ENCODE data around the gene SRSF8. TPM values are rescaled to one million over a fixed set of nuclear protein-coding genes. Genes with fewer than 3 reads are reported as not detected.
"Not testable (repeated sequence)": the region's sequence is repeated elsewhere in the genome, so short reads cannot be mapped to it uniquely, and the experiment has no call there.

SRSF8 gene
- total and polyA plus RNA-seq, 9 donors = 18.8 to 49.7 (median 42.7) TPM

DNA sequence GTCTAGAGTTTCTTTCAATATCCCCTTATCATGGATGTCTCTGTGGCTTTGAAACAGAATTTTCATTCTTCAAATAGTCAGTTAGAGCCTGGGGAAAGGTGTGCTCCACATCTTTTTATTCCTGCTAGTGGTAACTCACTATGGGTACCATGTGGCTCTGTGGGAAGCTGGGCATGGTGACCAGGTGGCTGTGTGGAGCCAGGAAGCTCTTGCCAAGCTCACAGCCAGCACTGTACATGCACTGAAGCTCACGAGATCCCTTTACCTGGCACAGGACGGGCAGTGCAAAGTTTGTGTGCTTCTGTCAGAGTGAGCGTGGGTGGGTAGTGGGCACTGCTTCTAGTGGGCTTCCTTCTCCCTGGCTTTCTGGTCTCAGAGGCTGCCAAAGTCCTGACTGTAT, 23.8 kb upstream of the SRSF8 start:
- WGBS (ENCODE audit: insufficient coverage) = 92% methylated on average over 2 of the region's 3 CpGs
- Histone ChIP-seq H3K4me3 (ENCODE audit: low read length) (no peak overlapping the region), H3K9me3 (replicated peaks; ENCODE audit: control insufficient read depth, low read depth, low read length) (no peaks in the 10 kb centered on the region), H3K27ac (ENCODE audit: low read length) (no peak overlapping the region), H3K4me1 (ENCODE audit: control insufficient read depth, insufficient read depth, low read length) (no peaks in the 10 kb centered on the region), H3K27me3 (ENCODE audit: control insufficient read depth, insufficient read depth, low read length) (peaks cover 18% of the 10 kb centered on the region), H3K36me3 (ENCODE audit: control insufficient read depth, insufficient read depth, low read length) (no peaks in the 10 kb centered on the region)
- DNase-seq = no peak

DNA sequence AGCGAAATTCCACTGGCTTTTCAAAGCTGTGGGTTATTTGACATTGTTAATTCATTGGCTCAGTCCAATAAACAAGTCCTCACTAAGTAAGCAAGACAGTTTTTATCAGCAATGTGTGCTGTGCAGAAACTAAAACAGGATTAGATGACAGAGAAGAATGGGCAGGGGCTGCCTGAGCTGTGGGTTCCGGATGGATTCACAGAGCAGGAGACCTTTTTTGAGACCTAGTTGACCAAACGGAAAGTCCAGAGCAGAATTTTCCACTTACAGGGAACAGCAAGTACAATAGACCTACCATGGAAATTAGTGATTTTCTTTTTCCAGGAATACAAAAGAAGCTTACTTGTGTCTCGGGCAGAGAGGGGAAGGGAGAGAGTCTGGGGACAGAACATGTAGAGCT, 22.7 kb upstream of the SRSF8 start:
- Histone ChIP-seq H3K4me3 (ENCODE audit: low read length) (no peak overlapping the region), H3K36me3 (ENCODE audit: control insufficient read depth, insufficient read depth, low read length) (no peaks in the 10 kb centered on the region), H3K9me3 (replicated peaks; ENCODE audit: control insufficient read depth, low read depth, low read length) (no peaks in the 10 kb centered on the region), H3K27me3 (ENCODE audit: control insufficient read depth, insufficient read depth, low read length) (peaks cover 15% of the 10 kb centered on the region), H3K27ac (ENCODE audit: low read length) (no peak overlapping the region), H3K4me1 (ENCODE audit: control insufficient read depth, insufficient read depth, low read length) (no peaks in the 10 kb centered on the region)
- DNase-seq = no peak
- WGBS (ENCODE audit: insufficient coverage) = 65% methylated on average over 2 of the region's 4 CpGs

DNA sequence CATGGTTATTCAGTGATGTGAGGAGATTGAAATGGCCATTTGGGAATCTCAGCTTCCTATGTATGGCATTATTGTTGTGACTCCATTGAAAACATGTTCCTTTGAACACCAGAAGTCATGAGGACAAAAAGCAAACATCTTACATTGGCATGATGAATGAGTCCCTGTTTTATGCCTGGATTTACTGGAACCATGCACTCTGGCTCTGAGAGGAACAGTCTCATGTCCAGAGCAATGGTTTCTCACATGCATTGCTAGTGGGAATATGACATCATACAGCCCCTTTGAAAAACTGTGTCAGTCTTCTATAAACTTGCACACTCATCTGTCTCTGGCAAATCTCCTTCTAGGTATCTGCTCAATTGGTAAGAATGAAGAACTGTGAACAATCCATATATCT, 20.9 kb upstream of the SRSF8 start:
- no peak overlapping the region for H3K27ac ChIP-seq (ENCODE audit: low read length)
- H3K4me3 ChIP-seq (ENCODE audit: low read length) = no peak overlapping the region
- DNase-seq = no peak
- no peaks in the 10 kb centered on the region for H3K4me1 ChIP-seq (ENCODE audit: control insufficient read depth, insufficient read depth, low read length)
- no peaks in the 10 kb centered on the region for H3K36me3 ChIP-seq (ENCODE audit: control insufficient read depth, insufficient read depth, low read length)
- peaks cover 15% of the 10 kb centered on the region for H3K27me3 ChIP-seq (ENCODE audit: control insufficient read depth, insufficient read depth, low read length)
- no peaks in the 10 kb centered on the region for H3K9me3 ChIP-seq (replicated peaks; ENCODE audit: control insufficient read depth, low read depth, low read length)

DNA sequence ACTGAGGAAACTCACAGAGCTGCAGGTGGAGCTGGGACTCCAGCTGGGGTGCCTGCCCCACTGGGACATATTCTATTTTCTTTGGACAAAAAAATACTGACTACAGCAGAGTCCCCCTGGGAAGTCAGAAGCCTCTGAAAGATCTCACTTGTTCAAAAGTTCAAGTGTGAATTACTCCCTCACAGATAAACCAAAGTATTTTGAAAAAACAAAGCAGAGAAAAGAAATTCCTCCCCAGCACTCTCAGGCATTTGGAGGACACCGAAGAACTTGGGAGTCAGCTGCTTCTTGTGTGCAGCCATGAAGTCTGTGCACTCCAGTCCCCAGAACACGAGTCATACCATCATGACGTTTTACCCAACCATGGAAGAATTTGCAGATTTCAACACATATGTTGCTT, 17.6 kb upstream of the SRSF8 start, which contains the start of gene KDM4F:
Gene KDM4F (plus strand): TSS at position 301 of the 400 bp plus-strand sequence.
- not testable (repeated sequence) for H3K27ac ChIP-seq (ENCODE audit: low read length); H3K4me3 ChIP-seq (ENCODE audit: low read length); H3K36me3 ChIP-seq (ENCODE audit: control insufficient read depth, insufficient read depth, low read length); H3K27me3 ChIP-seq (ENCODE audit: control insufficient read depth, insufficient read depth, low read length); H3K4me1 ChIP-seq (ENCODE audit: control insufficient read depth, insufficient read depth, low read length); H3K9me3 ChIP-seq (replicated peaks; ENCODE audit: control insufficient read depth, low read depth, low read length); DNase-seq
- WGBS (ENCODE audit: insufficient coverage) = no CpG with 5 or more reads among the region's 3 CpGs

DNA sequence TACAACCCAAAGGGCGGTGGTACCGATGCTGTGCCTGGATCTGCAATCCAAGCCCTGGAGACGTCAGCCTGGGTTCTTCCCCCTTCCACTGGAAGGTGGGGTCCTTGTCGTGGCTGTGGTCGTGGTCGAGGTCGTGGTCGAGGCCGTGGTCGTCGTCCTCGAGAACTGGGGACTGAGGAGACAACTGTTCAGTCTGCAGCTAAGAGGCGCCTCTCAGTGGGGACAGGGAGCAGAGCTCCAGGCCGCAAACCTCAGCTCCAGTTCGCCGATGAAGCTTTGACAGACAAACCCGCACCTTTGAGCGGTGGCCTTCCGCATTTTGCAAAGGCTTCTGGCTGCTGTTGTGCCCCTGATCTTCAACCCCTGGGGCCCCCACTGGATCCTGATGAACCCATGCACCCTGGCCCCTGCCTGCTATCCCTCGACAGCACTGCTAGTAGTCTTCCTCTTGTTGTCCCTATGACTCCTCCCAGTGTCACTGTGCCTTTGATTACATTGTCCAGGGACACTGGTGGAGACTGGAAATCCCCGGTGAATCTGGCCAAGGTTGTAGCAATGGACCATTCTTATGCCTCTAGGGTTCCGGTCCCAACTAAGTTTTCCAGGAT, 16.0 kb upstream of the SRSF8 start:
- Histone ChIP-seq H3K27me3 (ENCODE audit: control insufficient read depth, insufficient read depth, low read length) (peaks cover 5% of the 10 kb centered on the region), H3K9me3 (replicated peaks; ENCODE audit: control insufficient read depth, low read depth, low read length) (no peaks in the 10 kb centered on the region), H3K27ac (ENCODE audit: low read length) (no peak overlapping the region), H3K36me3 (ENCODE audit: control insufficient read depth, insufficient read depth, low read length) (no peaks in the 10 kb centered on the region), H3K4me1 (ENCODE audit: control insufficient read depth, insufficient read depth, low read length) (no peaks in the 10 kb centered on the region), H3K4me3 (ENCODE audit: low read length) (no peak overlapping the region)
- no peak for DNase-seq
- 91% methylated on average over 22 of the region's 22 CpGs for WGBS (ENCODE audit: insufficient coverage)

DNA sequence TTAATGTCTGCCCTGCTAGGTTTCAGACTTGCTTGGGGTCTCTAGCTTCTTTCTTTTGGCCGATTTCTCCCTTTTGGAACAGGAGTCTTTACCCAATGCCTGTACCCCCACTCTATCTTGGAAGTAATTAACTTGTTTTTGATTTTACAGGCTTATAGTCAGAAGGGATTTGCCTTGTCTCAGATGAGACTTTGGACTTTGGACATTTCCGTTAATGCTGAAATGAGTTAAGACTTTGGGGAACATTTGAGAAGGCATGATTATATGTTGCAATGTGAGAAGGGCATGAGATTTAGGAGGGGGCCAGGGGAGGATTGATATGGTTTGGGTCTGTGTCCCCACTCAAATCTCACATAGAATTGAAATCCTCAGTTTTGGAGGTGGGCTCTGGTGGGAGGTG, 12.4 kb upstream of the SRSF8 start:
- WGBS (ENCODE audit: insufficient coverage) = 60% methylated on average over 1 of the region's 2 CpGs
- no peaks in the 10 kb centered on the region for H3K36me3 ChIP-seq (ENCODE audit: control insufficient read depth, insufficient read depth, low read length)
- peaks cover 5% of the 10 kb centered on the region for H3K27me3 ChIP-seq (ENCODE audit: control insufficient read depth, insufficient read depth, low read length)
- no peak overlapping the region for H3K27ac ChIP-seq (ENCODE audit: low read length)
- H3K9me3 ChIP-seq (replicated peaks; ENCODE audit: control insufficient read depth, low read depth, low read length) = no peaks in the 10 kb centered on the region
- H3K4me3 ChIP-seq (ENCODE audit: low read length) = no peak overlapping the region
- H3K4me1 ChIP-seq (ENCODE audit: control insufficient read depth, insufficient read depth, low read length) = no peaks in the 10 kb centered on the region
- DNase-seq = no peak

DNA sequence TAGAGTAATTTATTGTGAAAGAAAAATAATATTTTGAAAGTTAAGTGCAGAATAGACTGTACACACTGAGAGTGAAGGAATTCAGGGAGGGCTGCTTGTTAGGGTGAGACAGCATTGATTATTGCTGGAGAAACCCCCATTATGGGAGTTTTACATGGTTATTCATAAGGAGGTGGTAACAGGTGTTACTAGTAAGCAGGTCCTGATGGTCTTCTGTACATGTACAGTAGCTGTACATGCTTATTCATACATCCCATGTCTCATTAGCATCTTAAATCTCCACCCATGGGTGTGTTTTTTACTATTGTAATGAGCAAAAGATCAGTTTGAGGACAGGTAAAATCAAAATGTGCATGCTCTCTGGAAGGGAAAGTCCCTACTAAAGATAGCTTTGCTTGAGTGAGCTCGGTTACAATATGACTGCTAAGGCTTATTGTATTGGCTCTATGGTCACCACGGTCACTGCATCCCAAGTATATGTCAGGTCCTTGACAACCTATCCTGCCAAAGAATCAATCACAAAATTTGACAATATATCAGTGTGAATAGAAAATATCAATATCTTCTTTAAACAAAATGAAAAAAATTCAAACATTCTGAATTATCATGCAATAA, 11.3 kb upstream of the SRSF8 start:
- no peaks in the 10 kb centered on the region for H3K4me1 ChIP-seq (ENCODE audit: control insufficient read depth, insufficient read depth, low read length)
- peaks cover 5% of the 10 kb centered on the region for H3K27me3 ChIP-seq (ENCODE audit: control insufficient read depth, insufficient read depth, low read length)
- WGBS (ENCODE audit: insufficient coverage) = 0% methylated on average over 1 of the region's 2 CpGs
- no peaks in the 10 kb centered on the region for H3K9me3 ChIP-seq (replicated peaks; ENCODE audit: control insufficient read depth, low read depth, low read length)
- H3K27ac ChIP-seq (ENCODE audit: low read length) = no peak overlapping the region
- no peaks in the 10 kb centered on the region for H3K36me3 ChIP-seq (ENCODE audit: control insufficient read depth, insufficient read depth, low read length)
- DNase-seq = no peak
- no peak overlapping the region for H3K4me3 ChIP-seq (ENCODE audit: low read length)

DNA sequence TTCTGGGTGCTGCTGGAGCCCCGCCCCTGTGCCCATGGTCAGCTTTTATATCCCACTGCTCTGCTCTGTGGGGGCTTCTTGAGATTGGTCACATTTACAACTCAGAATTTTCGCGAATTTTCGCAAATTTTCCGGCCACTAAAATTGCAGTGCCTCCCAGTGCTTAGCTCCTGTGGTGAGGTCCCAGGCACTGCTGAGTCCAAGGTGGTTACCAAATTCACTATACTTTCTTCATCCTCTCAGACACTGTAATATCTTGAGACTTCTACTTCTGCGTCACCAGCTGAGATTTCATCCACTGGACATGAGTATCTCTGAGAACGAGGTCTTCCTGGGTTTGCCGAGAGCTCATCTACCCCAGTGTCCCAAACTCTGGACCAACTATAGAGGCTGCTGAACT, 8.8 kb upstream of the SRSF8 start:
- Histone ChIP-seq H3K4me3 (ENCODE audit: low read length) (no peak overlapping the region), H3K9me3 (replicated peaks; ENCODE audit: control insufficient read depth, low read depth, low read length) (no peaks in the 10 kb centered on the region), H3K27ac (ENCODE audit: low read length) (no peak overlapping the region), H3K4me1 (ENCODE audit: control insufficient read depth, insufficient read depth, low read length) (no peaks in the 10 kb centered on the region), H3K27me3 (ENCODE audit: control insufficient read depth, insufficient read depth, low read length) (peaks cover 5% of the 10 kb centered on the region), H3K36me3 (ENCODE audit: control insufficient read depth, insufficient read depth, low read length) (no peaks in the 10 kb centered on the region)
- 87% methylated on average over 6 of the region's 8 CpGs for WGBS (ENCODE audit: insufficient coverage)
- no peak for DNase-seq

DNA sequence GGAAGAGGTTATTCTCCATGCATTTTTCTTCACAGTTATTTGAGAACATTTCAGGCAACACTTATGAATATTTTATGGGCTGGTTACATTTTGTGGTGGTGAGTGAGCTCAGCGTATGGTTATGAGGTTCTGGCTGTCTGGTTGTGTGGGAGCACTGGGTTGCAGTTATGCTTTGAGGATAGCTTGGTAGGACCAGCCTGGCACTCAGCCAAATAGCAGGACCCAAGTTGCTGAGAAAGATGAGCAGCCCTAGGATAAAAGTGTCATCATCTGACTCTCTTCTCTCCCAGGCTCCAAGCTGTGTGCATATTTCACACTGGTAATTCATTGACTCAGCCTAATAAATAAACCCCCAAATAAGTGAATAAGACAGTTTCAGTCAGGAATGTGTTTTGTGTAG, 8.1 kb upstream of the SRSF8 start:
- WGBS (ENCODE audit: insufficient coverage) = 80% methylated on average over 1 of the region's 1 CpG

DNA sequence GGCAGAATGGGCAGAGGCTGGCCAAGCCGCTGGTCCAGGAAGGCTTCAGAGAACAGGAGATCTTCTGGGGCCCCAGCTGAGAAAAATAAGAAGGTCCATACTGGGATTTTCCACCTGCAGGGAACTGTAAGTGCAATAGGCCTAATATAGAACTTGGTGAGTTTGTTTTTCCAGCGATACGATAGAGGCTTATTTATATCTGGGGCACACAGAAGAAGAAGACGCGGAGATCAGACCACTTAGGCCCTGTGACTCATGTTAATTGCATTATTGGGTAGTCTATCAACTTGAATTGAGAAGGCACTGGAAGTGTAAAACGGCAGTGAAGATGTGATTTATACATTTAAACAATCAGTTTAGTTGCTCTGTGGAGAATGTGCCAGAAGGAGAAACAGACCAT, 7.7 kb upstream of the SRSF8 start:
- Histone ChIP-seq H3K27ac (ENCODE audit: low read length) (no peak overlapping the region), H3K4me3 (ENCODE audit: low read length) (no peak overlapping the region), H3K36me3 (ENCODE audit: control insufficient read depth, insufficient read depth, low read length) (no peaks in the 10 kb centered on the region), H3K9me3 (replicated peaks; ENCODE audit: control insufficient read depth, low read depth, low read length) (no peaks in the 10 kb centered on the region), H3K4me1 (ENCODE audit: control insufficient read depth, insufficient read depth, low read length) (no peaks in the 10 kb centered on the region), H3K27me3 (ENCODE audit: control insufficient read depth, insufficient read depth, low read length) (peaks cover 3% of the 10 kb centered on the region)
- DNase-seq = no peak
- 85% methylated on average over 3 of the region's 6 CpGs for WGBS (ENCODE audit: insufficient coverage)

More for the DNA sequence above, 8.1 kb upstream of the SRSF8 start:
- no peak for DNase-seq
- Histone ChIP-seq H3K4me3 (ENCODE audit: low read length) (no peak overlapping the region), H3K36me3 (ENCODE audit: control insufficient read depth, insufficient read depth, low read length) (no peaks in the 10 kb centered on the region), H3K4me1 (ENCODE audit: control insufficient read depth, insufficient read depth, low read length) (no peaks in the 10 kb centered on the region), H3K27me3 (ENCODE audit: control insufficient read depth, insufficient read depth, low read length) (peaks cover 5% of the 10 kb centered on the region), H3K9me3 (replicated peaks; ENCODE audit: control insufficient read depth, low read depth, low read length) (no peaks in the 10 kb centered on the region), H3K27ac (ENCODE audit: low read length) (no peak overlapping the region)

DNA sequence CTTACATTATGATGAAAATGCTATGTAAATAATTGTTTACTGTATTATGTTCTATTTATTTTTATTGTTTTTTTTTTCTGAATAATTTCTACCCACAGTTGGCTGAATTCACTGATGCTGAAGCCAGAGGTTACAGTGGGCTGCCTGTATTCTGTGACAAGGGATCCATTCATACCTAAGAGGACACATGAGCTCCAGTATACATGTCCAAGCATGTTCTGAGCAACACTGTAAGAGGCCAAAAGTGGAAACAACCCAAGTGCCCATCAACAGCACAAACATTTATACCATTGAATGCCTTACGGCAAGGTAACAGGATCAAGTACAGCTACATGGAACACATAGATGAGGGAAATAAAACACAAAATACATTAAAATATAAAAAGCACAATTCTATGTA, 1.4 kb upstream of the SRSF8 start:
- H3K36me3 ChIP-seq (ENCODE audit: control insufficient read depth, insufficient read depth, low read length) = peaks cover under 1% of the 10 kb centered on the region
- no peak for DNase-seq
- H3K27me3 ChIP-seq (ENCODE audit: control insufficient read depth, insufficient read depth, low read length) = no peaks in the 10 kb centered on the region
- H3K4me1 ChIP-seq (ENCODE audit: control insufficient read depth, insufficient read depth, low read length) = no peaks in the 10 kb centered on the region
- no peak overlapping the region for H3K27ac ChIP-seq (ENCODE audit: low read length)
- H3K4me3 ChIP-seq (ENCODE audit: low read length) = no peak overlapping the region
- no CpG with 5 or more reads among the region's 1 CpG for WGBS (ENCODE audit: insufficient coverage)
- H3K9me3 ChIP-seq (replicated peaks; ENCODE audit: control insufficient read depth, low read depth, low read length) = no peaks in the 10 kb centered on the region
